GM19452 (cell line): ENCODE data around the gene C10orf90.

Experiments used
- ATAC-seq: cut with Tn5 transposase; IDR thresholded peaks from one replicate; pipeline ENCODE4 v1.9.1; 2021; ENCODE audit not compliant: unreplicated experiment

C10orf90 gene

DNA sequence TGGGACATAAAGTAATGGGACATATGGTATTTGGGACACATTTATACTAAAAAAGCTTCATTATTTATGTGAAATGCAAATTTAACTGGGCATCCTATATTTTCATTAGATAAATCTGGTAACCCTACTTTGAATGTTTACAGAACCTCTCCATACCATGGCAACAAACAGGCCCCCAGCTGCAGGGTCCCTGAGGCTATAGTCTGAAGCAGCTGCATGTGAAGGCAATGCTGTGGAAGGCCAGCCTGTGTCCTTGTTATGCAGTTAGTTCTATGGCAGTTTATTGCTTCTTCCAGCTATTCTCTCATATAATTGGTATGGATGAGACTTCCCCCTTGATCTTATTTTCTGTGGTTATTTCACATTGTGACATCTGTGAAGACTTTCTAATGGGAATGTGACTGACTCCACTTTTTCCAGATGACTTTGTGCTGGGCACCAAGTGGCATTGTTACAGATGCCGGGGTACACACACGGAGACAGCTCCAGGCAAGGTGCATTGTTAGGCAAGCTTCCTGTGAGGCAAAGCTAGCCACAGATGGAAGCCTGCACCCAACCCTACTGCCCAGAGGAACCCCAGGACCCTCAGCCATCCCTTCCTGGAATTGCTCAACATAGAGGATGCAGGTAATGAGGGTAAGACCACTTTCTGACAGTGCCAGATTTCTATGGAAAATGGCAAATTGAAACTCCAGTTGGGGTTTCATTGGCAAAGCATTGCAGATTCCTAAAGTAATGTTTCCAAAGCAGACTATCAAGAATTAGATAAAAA lies 232.7 kb downstream of the C10orf90 start:
- ATAC-seq = no peak

DNA sequence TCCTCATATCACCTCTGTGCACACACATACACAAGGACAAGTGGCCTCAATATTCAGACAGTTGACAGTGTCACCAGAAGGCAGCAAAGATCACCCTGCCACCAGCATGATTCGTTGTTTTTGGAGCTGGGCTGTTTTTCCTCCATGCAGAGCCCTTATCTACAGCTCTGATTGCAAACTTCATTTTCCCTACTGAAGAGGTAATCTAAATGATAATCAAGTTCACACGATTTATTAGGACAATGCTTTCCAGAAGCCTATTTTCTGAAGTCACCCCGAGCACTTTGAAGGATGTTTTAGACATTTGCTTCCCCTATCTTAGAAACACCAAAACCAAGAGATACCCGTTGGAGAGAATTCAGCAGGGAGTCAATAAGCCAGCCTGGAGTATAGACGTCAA lies 236.3 kb downstream of the C10orf90 start:
- no peak for ATAC-seq

DNA sequence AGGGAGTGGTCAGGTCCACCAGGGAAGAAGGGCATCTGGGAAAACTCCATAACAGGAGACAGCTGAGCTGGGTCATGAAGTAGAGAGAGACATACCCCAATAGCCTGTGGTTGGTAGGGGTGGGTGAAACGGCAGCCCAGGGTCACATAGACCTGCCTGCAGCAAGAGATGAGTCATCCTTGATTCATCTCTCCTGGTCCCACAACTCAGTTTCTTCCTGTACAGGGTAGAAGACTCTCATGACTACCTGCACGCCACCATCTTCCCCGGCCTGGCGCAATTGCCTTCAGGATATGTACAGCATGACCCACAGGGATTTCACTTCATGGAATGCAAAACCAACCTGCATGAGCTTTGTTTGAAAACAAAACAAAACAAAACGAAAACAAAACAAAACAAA lies 237.1 kb downstream of the C10orf90 start:
- no peak for ATAC-seq

DNA sequence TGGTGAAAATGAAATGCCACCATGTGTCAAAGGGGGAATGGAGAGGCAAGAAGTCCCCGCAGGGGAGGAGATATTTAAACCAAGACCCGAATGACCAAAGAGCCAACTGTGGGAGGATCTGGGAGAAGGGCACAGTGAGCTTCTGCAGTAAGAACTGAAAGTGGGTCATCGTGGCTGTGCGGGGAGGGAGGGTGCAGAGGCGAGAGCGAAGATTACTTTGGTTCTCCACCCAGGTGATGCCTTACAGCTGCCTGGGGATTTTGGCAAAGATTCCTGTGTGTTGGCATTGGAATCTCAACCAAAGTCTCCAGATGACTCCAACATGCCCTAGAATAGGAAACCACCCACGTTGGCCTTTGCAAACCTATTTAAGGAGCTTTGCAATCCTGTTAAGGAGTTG lies 238.0 kb downstream of the C10orf90 start:
- ATAC-seq = no peak

DNA sequence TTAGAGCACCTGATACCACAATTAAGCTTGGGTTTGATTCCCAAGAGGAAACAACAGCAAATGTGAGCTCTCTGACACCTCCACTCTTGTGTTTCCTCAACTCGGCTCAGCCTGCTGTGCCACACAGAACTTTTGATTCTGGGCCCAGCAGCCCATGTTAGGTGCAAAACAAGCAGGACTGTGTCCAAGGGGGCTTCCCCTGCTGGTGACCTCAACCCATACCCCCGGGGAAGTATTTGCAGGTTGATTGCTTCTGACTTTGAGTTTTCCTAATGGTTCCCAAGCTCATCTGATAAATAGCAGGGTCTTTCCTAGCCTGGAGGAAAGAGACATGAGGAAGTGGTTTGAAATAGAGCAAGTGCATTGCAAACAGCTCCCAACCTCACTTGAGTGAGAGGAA lies 238.7 kb downstream of the C10orf90 start:
- no peak for ATAC-seq

DNA sequence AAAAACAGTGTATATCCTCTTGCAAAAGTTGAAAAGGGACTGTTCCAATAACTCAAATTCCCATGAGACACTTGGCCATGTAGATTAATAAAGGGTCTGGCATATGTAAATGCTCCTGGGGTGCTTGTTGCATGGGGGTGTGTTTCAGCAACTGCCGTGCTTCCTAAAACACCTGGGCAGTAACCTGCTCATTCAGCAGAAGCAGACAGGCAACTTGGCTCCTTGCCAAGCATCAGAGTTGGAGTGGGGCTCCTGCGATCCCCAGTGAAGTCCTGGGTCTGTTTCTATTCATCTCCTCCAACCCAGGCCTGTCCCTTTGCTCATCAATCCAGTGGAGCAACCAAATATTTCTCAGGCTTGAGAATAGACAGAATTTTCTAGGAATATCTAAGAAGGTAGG lies 240.0 kb downstream of the C10orf90 start:
- ATAC-seq = no peak

DNA sequence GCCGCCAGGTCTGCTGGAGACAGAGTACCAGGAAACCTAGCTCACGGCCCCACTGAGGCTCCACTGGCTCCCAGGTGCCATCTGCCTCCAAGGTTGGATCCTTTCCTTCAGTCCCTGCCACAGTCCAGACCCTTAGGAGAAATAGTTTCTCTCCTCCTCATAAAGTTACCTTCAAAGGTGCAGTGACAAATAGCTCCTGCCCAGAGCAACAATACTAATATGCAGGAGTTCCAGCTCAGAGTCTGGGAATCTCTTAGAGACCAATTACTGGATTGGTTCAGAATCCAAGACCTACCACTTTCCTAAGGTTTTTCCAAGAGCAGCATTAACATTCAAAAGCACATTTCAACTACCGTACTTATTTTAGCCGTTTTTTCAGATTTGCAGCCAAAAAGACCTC lies 241.2 kb downstream of the C10orf90 start:
- ATAC-seq = no peak

DNA sequence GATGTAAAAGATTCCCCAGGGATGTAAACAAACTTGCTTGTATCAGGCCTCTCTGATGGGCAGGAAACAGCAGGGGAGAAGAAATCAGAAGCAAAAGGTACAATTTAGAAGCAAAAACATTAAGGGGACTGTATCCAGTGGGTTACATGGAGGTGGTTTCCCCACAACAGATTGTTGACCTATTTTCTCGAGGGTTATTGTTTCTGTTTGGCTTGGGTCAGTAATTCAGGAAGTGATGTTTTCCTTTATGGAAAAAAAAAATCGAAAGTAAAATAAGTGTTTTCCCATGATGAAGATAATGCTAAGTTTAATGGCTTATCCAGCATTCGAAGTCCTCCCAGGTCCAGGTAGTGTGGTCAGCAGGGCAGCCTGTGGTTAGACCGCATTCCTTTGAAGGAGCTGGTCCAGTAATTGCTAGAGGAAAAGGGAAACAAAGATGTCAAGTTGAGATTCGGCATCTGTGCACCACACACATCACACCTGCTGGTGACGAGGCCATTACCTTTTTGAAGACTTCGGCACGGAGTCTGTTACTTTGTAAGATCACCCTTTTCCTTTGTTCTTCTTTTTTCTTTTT lies 244.9 kb downstream of the C10orf90 start:
- ATAC-seq = no peak

DNA sequence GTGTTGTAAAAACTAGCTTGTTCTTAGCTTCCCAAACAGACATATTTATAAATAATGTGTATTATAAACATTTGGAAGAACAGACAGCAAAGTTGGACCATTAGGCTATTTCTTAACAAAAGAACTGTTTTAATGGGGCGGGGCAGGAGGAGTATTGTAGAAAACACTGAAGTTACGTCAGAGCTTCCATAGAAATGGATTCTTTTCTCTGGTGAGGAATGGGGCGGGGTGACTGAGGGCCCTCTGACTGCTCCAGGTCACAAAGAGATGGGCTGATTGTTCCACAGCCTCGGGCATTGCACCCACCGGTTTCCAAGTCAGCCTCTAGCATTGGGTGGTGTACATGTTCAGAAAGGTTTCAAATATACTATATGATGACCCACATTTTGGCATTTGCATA lies 245.5 kb downstream of the C10orf90 start:
- no peak for ATAC-seq

DNA sequence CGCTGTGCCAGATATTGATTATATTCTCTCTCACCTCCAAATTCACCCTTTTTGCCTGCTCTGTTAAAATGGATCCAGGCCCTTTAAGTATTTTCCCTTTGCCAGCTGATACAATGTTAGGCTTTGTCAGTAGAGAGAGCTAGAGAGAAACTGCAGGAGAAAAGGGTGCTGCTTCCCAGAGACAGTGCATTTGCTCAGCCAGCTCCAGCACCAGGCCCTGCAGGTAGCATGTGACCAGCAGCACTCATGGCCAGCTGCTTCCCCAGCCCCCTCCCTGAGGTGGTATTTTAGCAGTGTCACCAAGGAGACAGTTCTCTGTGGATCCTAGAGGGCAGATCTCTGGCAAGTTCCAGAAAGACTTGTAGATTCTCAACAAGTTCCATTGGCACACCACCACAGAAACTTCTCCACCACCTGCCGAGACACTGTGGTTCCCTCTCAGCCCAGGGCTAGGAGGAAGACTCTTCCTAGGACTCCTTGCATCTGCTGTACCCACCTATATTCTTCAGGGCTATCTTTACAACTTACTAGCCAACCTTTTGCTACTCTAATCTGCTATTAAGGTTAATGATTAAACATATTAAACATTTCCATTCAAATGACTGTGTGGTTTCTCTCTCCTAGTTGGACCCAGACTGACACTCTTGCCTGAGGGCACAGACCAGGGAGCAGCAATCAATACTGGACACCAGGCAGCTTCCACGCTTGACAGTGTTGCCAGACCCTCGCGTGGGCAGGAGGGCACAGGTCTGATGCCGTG lies 246.6 kb downstream of the C10orf90 start:
- no peak for ATAC-seq

DNA sequence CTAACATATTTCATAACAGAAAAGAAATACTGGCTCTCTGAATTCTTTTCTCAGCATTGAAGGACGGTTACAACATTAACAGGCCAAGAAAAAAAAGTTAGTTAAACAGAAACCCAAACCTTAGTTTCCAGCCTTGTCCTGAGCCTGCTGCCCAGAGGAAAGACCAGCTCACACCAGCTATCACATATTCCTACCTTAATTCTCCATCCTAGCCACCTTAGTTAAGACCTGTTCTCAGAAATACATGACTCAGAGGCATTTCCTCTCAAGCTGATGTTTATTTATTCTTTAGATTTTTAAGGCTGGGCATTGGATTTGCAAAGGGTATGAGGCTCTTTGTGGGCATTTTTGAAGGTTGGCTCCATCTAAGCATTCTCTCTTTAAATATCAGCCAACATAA lies 247.9 kb downstream of the C10orf90 start:
- ATAC-seq = no peak

DNA sequence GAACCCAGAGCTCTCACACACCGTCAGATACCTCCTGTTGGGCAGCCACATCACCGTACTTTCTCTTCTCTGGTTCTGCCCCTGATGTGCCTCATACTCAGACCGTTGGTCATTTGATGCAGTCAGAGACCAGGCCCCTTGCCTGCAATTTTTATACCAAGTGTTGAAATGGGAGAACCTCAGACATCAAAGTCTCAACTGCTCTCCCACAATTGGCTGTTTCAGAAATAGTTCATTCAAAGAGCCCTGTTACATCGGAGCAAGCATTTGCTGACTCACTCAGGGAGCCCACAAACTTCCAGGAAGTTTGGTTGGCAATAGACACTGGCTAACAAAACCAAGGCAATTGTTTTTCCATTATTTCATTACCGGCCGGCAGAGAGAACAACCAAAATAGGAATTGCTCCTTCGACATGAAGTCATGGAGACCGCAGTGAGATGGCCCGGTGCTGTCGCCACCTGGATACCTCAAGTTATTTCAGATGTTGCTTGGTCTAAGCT lies 248.7 kb downstream of the C10orf90 start:
- no peak for ATAC-seq

DNA sequence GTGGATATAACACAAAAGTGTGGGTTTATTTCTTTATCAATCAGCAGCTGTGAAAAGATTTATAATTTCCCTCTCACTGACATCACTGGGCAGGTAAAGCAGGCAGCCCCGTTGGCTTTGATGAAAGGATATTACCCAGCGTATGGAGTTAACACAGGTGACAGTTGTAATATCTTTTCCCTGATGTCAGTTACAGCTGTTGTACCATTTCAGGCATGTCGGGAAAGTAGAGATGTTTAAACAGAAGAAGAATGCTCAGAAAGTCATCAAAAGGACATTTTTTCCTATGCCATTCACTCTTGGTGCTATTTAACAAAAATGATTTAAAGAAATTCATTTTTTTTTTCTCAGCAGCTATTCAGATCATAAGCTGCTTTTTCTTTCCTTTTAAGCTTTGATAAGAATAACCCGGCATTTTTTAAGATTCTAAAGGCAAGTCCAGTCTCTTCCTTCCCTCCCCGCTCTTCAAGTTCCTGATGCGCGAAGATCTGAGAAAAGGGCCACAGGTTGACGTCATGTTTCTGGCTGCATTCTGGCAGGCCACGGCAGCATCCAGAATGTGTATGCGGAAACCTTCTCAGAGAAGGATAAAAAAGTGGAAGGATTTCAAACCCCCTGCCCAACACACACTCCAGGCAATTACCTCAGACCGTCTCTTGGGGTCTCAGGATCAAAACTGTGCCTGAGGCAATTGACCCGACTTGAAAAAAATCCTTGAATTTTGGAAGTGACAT lies 249.8 kb downstream of the C10orf90 start:
- no peak for ATAC-seq

DNA sequence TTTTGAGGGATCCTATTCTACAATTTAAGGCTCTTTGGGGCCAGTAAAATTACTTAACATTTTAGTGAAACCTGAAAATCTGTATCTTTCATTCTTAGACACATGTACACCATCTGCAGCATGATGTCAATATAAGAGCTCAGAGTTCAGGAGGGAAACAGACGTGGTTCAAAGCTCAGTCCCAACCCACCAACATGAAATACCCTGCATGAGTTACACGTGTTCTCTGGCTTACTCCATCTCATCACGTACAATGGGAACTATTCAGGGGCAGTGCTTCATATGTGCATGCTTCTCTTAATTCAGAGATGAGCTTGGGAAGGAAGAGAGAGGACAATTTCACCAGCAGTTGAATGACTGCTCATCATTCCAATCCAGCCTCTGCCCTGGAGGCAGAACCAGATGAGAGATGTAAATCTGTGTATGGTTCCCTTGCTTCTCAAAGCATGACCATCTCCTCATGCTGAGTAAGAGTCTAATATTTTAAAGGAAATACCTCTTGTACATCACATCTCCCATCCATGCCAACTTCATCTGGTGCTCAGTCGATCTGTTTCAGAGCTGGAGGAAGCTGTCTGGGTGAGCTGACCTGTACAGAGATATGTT lies 253.2 kb downstream of the C10orf90 start:
- no peak for ATAC-seq

DNA sequence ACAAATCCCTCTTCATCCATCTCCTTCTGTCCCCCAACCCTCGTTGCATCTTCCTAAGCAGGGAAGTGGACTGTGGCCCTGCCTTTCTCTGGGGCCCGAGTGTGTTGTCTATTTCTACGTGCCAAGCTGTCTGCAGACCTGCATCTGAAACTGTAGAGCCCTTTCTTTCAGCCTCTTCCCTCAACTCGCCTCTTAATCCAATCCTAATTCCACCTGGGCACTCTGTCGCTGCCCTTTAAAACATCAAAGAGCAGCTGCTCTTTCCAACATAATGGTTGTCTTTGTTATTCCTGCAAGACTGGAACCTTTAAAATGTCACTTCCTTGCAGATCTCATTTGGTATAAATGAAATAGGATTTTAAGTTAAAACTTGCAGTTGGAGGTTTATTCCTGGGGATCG lies 260.7 kb downstream of the C10orf90 start:
- ATAC-seq = no peak

DNA sequence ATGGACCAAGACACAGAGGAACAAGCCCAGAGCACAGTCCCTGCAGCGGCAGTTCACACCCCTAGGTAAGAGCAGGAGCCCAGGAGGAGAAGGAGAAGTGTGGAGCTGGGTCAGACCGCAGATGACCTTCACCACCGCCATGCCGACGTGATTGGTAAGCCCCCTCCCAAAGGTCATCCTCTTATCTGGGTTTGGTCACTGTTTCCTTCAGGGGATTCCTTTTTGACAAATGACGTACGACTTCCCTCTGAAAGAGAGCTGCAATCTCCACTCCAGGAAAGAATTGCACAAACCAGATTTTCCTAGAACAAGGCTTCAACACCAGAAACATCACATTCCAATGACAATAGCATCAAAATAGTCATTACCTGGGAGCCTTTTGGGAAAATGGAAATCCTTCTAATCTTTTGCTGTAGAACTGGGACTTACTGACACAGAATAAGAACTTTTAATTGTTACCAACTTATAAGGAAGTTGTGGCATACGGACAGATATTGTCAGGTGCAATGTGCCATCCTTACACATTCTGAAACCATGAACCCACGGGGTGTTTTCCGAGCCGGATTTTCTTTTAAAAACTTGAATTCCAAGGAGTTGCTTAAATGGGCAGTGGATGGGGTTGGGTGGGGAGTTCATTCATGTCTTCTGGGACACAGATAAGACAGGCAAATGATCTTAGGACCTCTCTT lies 261.4 kb downstream of the C10orf90 start:
- no peak for ATAC-seq

DNA sequence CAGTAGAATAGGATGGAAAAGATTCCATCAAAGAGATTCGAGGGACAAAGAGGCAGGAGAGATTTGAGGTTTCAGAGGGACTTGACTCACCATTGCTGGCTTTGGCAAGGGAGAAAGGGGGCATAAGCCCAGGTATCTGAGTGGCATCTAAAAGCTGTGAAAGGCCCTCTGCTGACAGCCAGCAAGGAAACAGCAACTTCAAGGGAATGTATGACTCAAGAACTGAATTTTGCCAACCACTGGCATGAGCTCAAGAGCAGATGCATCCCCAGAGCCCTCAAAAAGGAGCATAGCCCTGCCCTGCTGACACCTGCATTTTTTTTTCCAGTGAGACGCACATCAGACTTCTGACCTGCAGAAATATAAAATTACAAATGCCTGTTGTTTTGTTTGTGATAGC lies 262.7 kb downstream of the C10orf90 start:
- ATAC-seq = no peak

DNA sequence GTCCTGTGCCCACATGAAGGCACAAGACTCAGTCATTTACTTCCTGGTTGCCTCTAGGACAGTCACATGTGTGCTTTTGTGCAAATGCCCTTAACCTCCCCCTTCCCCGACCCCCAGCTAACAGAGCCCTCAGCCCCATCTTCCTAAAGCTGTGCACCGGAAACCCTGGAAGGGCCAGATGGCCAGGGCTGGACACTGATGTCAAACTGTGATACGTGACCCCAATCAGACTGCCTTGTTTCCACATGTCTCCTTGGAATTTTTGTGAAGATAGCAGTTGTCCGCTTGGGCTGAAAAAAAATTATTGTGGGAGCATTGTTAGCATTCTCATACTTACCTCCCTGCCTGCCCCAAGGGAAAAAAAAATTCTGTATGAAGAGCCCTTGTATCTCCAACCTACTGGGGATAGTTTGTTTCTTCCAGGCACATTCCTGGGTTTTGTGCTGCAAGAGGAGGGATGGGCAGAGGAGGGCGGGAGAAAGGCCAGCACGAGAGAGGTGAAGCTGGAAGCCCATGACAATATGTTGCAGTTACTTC lies 265.2 kb downstream of the C10orf90 start:
- ATAC-seq = no peak

DNA sequence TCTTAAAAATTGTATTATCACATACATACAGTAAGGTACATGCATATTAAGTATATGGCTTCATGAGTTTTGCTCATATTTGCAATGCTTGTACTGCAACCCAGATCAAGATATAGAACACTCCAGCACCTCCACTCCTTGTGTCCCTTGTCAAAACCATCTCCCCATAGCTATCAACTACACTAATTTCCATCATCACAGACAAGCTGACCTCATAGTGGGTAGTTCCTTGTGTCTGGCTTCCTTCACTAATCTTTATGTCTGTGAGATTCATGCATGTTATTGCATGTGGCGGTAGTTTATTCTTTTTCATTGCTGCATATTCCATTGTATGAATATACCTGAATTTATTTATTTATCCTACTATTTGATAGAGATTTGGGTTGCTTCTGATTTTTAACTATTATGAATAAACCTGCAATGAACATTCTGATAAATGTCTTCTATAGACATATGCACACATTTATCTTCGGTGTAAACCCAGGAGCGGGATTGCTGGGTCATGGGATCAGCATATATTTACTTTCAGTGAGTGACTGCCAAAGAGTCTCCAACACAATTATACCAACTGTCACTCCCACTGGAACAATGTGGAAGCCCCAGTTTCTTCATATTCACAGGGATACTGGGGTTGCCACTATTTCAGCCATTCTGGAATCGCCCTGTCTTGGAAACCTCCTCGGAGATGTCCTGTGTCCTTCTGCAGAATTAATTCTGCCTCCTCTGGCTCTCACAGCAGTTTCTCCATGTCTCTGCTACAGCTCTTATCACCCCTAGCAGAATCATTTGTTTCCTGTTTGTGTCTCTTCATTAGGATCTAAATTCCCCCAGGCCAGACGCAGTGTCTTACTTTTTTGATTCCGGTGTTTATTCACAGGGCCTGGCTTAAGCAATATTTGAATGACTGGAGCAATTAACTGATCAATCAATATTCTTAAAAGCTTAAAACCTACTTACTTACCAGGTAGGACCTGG lies 267.5 kb downstream of the C10orf90 start:
- no peak for ATAC-seq
